Kasumi-1 (cell line): Measurements from ENCODE around the gene TEX29.

Source experiments
- DNase-seq, 2 experiments: peaks; one replicate each; lab custom pipeline; 2025; lab: John Stamatoyannopoulos, UW

TEX29 gene

DNA sequence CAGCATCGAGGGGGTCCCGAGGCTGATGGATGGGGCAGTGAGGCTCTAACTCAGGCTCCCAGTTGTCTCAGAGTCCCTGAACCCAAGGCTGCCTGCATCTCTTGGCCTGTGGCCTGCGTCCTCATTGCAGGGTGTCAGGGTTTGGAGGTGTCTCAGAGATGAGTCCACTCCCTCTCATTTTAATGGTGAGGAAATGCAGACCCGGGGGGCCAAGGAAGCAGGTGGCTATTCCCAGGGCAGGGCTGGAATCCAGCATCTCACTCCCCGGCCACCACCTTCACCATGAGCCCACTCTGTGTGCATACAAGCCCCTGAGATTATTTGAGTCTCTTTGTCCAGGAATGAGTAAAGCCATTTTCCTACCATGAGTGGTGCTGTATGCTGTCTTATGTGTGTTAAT lies 21.4 kb downstream of the TEX29 start:
- no peak for DNase-seq

DNA sequence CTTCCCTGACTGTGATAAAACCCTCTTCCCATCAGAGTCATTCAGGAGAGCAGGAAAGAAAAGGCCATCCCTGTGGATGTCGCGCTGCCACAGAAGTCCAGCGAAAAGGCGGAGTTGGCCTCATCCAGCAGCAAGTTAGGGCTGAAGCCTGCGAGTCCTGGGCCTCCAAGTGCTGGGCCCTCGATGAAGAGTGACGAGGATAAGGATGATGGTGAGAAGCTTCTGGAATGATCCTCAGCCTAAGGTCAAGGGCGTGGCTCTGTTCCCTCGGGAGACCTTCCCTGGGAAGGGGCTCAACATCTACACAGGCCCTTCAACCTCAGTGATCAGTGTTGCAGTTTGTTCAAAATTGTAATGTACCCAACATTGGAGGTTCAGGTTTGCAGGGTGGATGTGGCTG lies 22.3 kb downstream of the TEX29 start:
- DNase-seq = no peak

DNA sequence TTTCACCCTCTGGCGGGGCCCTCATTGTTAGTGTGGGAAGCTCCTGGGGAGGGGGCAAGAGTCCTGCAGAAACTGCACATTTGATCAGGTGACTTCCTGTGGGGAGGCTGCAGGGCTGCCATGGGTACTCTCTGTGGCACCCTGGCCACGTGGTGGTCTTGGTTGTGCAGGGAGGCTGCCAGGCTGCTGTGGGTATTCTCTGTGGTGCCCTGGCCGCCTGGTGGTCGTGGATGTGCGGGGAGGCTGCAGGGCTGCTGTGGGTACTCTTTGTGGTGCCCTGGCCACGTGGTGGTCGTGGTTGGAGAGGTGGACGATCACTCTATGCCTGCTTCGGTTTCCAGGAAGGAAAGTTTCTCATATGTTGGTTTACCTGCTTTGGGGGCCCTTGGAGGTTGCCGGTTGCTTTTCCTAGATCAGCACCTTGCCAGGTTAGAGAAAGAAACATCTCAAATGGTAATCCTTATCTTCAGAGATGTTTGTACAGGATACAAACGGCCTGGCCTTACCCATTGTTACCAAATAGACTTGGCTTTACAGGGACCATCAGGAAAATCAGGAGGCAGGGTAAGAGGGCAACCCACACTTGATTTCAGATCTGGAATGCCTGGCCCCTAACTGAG lies 22.9 kb downstream of the TEX29 start:
- no peak for DNase-seq

DNA sequence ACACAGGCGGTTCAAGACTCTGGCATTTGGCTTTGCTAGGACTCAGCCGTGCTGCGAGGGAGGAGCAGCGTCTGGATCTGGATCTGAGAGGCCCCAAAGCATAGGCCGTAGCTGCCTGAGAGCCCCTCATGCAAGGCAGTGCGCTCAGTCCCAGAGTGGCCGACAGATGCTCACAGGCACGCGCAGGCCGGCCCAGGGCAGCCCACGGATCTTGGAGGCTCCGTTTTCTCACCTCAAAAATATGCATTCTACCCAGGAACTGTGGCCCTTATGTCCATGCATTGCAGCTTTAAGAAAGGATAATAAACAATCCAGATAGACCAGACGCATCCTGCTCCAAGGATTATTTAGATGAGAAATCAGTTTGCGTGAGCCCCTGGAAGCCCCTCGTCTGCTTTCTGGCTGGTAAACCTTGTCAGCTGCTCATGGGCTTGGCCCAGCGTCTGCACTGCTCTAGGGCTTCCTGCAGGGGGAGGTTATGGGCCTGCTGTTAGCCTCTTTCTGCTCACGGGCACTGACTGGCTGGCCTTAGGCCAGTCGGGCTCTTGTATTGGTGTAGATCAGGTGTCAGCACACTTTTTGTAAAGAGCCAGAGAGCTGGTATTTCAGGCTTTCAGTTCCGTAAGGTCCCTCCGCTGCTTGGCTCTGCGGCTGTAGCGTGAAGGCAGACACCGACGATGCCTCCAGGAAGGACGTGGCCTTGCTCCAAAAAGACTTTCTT lies 24.2 kb downstream of the TEX29 start:
- no peak for DNase-seq

DNA sequence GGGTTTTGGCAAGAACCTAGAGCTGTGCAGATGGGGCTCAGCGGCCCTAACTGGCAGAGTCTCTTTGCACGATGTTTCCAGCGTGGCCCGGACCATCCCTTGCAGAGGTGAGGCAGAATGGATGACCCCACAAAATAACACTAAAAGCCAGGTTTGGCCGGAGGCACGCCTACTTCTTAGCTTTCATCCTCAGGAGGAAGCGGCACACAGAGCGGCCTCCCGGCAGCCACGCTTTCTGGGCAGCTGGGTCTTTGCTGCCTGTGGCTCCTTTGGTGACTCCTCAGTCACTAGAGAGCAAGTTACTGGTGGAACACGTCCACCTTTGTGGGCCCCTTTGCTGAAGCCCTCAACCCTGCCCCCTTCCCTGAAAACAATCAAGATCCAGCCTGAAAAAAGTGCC lies 25.2 kb downstream of the TEX29 start:
- no peak for DNase-seq

DNA sequence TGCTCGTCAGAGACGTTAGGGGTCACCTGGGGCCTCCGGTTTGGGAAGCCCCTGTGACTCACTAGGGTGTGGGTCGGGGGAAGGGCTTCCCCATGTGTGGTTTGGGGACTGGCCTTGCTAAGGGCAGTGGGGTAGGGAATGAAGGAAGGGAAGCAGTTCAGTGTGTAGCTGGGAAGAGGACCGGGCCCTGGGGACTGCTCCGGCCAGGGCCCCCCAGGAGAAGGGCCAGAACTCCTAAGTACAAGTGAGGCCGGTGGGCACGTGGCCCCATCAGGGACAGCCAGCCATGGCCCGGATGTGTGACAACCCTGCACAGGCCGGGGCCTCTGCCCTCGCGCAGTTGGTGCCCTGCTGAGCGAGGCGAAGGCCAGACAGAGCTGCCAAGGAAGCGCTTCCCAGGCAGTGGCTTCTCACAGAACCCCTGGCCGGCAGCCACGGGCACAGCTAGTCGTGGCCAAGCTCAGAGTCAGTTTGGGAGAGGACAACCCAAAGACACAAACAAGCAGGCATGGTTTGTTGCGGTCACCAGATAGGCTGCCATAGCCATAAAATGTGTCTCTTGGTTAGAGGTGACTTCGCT lies 25.7 kb downstream of the TEX29 start:
- no peak for DNase-seq

DNA sequence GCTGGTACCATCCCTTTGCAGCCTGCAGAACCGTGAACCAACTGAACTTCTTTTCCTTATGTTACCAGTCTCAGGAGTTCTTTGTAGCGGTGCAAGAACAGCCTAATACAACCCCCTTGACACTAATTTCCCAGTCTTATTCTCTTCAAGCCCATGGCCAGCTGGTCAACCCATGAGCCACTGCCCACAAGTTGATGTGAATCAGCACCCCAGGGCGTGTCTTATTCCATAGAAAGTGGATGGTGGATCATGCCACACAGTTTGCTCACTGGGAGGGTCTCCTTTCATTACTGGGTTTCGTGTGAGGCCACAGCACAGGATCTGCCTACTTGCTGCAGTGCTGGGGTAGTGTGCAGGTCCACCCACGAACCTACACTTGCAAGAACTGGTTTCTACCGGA lies 27.0 kb downstream of the TEX29 start:
- DNase-seq = no peak

GRCh38 chr13:111353508-111353907 lies 33.1 kb downstream of the TEX29 start:
- DNase-seq = no peak

GRCh38 chr13:111354789-111355188 lies 34.3 kb downstream of the TEX29 start:
- DNase-seq = no peak

DNA sequence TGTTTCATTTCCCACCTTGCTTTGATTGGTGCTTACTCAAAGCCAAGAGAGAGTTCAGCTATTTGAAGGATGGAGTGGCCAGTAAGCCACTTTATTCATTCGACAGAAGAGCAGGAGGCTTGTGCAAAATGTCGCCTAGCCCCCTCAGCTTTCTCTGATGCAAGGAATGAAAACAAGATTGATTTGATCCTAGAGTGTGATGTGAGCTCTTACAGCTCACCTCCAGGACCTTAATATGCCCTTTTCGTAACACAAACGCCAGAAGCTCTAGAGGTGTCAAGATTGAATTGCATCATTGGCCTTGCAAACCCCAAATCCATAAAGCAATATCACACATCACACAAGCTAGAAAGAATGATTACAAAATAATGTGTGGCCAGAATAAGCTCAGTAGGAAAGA lies 36.4 kb downstream of the TEX29 start:
- DNase-seq = no peak

- no peak for DNase-seq
Measured at GRCh38 chr13:111359237-111359915, 38.9 kb downstream of the TEX29 start.

DNA sequence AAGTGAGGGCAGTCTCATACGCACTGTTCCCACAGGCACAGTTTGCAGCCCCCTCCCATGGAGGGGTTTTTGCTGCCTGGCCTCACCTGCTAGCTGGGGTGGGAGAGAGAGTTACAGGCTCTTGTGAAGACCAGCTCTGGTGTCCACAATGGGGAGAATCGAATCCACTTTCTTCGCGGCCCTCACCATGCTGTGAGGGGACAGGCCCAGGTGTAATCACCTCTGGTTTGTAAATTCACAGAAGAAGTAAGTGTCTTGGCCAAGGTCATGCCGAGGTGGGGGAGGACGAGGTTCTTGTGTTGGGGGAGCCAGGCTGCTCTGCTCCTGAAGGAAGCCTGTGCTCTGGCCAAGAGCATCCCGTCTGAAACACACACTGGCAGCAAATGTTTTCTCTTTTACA lies 39.5 kb downstream of the TEX29 start:
- DNase-seq = no peak

GRCh38 chr13:111360452-111360851 lies 40.0 kb downstream of the TEX29 start:
- no peak for DNase-seq

- DNase-seq = no peak
Measured at GRCh38 chr13:111361046-111361872, 40.8 kb downstream of the TEX29 start.

- no peak for DNase-seq
Measured at GRCh38 chr13:111361873-111362648, 41.6 kb downstream of the TEX29 start.

GRCh38 chr13:111363121-111363520 lies 42.7 kb downstream of the TEX29 start:
- DNase-seq = no peak

GRCh38 chr13:111363591-111363990 lies 43.1 kb downstream of the TEX29 start:
- no peak for DNase-seq

- DNase-seq = no peak
Measured at GRCh38 chr13:111365149-111366005, 44.9 kb downstream of the TEX29 start.

DNA sequence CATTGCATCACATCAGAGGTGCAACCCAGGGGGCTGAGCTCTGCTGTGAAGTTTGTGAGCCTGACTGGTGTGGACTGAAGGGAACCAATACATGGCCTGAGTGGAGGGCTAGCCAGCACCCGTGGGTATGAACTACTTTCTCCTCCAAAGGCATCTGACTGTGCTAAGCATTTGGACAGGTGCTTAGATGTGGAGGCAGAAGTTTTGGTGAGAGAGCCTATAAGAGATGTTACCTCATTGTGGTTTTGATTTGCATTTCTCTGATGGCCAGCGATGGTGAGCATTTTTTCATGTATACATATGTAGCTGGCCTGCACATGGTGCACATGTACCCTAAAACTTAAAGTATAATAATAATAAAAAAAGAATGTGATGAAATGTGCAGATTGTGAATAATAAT lies 46.9 kb downstream of the TEX29 start:
- DNase-seq = no peak

DNA sequence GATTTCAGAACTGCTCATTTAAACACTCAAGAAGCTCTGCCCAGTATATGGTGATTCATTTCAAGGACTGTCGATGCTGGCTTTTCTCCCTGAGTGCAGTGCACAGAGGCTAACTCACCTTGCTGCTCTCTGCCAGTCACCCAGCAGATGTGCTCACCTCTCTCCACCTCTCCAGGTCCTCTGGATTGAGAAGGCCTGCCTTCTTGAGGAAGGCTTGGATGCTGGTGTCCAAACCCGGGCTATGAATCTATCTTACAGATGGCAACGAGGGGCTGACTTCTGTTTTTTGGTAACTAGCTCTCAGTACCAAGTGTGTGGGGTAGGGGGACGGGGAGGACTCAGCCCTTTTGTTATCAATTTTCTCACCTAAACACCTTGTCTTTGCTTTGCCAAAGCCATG lies 47.6 kb downstream of the TEX29 start:
- no peak for DNase-seq
